Measurements from ENCODE around the gene ISL1.

ISL1 gene

DNA sequence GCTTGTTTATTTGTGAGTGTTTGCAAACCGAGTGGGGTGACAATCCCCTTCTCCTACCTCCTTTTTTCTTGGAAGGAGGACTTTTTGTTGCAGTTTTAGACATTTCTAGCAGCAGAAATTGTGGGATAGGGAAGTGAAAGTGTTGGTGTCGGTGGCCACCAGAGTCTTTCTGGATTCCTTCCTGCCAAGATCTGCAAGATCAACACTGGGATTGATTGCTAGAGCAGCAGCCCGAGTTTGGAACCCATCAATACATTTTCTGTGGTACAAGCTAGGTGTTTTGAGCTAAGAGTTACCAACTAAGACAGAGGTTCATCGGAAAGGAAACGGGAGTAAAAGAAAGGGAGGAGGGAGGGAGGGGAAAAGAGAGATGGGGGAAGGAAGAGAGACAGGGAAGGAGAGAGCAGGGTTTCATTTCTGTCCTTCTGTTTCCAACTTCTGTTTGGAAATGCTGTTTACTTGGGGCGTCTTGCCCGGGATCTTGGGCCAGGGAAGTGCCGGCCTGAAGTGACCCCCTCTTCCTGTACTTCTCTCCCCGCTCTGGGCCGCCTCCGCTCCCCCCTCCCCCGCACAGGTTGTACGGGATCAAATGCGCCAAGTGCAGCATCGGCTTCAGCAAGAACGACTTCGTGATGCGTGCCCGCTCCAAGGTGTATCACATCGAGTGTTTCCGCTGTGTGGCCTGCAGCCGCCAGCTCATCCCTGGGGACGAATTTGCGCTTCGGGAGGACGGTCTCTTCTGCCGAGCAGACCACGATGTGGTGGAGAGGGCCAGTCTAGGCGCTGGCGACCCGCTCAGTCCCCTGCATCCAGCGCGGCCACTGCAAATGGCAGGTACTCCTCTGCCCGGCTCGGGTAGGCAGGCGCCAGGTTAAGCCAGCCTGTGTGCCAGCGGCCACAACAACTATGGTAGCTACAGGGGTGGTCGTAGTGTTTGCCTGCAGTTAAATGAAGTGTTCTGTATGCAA, 4.0 kb downstream of the ISL1 start:
- TF ChIP-seq ZFX (IDR thresholded peaks at IDR 0.05; ENCODE audit: borderline replicate concordance): no peak
- TF ChIP-seq CTCF (IDR thresholded peaks at IDR 0.05): no peak
- no peak overlapping the region for H3K27ac ChIP-seq

GRCh38 chr5:51387884-51388275, 4.6 kb downstream of the ISL1 start:
- H3K27ac ChIP-seq: no peak overlapping the region

DNA sequence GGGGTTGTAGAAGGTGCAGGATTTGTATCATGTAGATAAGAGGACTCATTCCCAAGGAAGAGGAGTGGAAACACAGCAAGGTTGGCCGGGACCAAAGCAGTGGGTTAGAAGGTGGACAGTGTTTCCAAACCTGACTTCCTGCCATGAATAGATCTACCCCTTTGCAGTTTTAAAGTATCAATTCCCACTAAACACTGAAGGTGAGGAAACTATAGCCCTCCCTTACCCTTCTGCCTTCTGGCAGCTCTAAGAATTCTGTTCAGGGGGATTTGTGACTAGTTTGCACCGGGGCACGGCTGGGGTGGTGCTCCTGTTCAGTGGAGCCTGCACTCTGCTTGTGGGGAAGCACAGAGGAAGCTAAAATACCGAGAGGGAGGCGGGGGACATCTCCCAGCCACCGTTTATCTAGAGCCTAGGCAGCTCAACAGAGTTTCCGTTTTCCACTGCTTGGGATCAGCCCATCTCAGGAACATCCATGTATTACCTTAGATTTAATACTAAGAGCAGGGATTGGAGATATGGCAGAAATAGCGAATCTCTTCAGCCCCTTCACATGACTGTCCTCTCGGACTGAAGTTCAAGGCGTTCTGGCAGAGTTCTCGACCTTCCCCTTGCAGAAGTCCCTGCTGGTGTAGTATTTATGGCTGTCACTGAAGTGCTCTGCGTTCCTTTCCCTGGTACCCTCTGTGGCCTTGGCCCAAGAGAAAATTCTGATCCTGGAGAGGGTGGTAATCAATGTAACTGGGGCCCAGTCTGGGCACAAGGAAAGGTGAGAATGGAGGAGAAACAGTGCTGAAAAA, 5.4 kb downstream of the ISL1 start:
- no peak overlapping the region for H3K27ac ChIP-seq
- TF ChIP-seq ZFX (IDR thresholded peaks at IDR 0.05; ENCODE audit: borderline replicate concordance) (no peak), CTCF (IDR thresholded peaks at IDR 0.05) (no peak)

More at GRCh38 chr5:51387884-51388275, 4.6 kb downstream of the ISL1 start:
- no peak for TF ChIP-seq CTCF (IDR thresholded peaks at IDR 0.05)
- no peak for TF ChIP-seq ZFX (IDR thresholded peaks at IDR 0.05; ENCODE audit: borderline replicate concordance)

DNA sequence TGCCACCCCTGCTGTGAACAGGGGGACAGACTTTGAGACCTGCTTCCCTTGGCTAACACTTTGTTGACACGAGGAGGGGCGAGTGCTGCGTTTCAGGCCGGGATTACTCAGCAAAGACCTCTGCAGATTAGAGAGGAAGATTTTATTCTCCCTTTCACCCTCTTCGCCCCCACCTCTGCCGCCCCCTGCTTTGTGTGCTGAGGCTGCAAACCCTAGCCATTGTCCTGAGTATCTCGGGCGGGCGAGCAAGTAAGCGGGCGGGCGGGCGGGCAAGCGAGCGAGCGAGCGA, 6.0 kb downstream of the ISL1 start:
- no peak for TF ChIP-seq CTCF (IDR thresholded peaks at IDR 0.05)
- no peak for TF ChIP-seq ZFX (IDR thresholded peaks at IDR 0.05; ENCODE audit: borderline replicate concordance)
- H3K27ac ChIP-seq: no peak overlapping the region

DNA sequence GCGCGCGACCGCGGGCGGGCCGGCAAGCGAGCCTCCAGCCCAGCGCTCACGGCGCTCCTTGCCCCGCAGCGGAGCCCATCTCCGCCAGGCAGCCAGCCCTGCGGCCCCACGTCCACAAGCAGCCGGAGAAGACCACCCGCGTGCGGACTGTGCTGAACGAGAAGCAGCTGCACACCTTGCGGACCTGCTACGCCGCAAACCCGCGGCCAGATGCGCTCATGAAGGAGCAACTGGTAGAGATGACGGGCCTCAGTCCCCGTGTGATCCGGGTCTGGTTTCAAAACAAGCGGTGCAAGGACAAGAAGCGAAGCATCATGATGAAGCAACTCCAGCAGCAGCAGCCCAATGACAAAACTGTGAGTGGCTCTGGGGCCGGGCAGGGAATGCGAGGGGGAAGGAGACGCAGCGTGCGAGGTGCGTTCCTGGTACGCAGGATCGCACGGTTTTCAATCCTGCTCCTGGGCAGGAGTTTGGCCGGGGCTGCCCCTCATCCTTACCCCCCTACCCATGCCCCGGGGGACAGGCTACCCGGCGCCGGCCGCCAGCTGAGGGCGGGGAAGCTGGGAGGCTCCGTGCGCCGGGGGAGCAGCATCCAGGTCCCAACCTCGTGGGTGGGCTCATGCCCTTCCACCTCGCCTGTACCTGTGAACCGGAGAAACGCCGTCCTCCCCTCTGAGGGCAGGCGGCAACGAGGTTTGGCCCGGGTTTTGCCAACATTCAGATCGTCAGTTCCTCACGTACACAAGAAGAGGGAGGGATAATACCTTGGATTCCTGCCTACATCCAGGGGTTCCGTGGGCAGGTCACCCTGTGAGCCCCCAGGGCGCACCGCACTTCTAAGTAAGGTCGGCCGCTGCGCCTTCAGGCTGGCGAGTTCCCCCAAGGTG, 6.6 kb downstream of the ISL1 start:
- no peak overlapping the region for H3K27ac ChIP-seq
- no peak for TF ChIP-seq CTCF (IDR thresholded peaks at IDR 0.05)
- no peak for TF ChIP-seq ZFX (IDR thresholded peaks at IDR 0.05; ENCODE audit: borderline replicate concordance)

GRCh38 chr5:51391175-51391574, 7.9 kb downstream of the ISL1 start:
- TF ChIP-seq ZFX (IDR thresholded peaks at IDR 0.05; ENCODE audit: borderline replicate concordance) (no peak), CTCF (IDR thresholded peaks at IDR 0.05) (no peak)
- H3K27ac ChIP-seq: no peak overlapping the region
